NCI-H226 (cell line): ENCODE data around the gene PTK7.
A peak's percentile ranks its signal among the peaks of the same experiment; 100 is the strongest.
"Not testable (repeated sequence)": the region's sequence is repeated elsewhere in the genome, so short reads cannot be mapped to it uniquely, and the experiment has no call there.

Experiments used
- DNase-seq: peaks from one replicate; pipeline ENCODE4 v3.0.0-alpha.2; 2015

Gene PTK7

GRCh38 chr6:43120101-43120763 is 44.1 kb downstream of the PTK7 start:
- DNase-seq = no peak

GRCh38 chr6:43120944-43121913 is 45.1 kb downstream of the PTK7 start:
- peak; percentile 97 for DNase-seq

GRCh38 chr6:43122146-43122545 is 46.0 kb downstream of the PTK7 start:
- no peak for DNase-seq

GRCh38 chr6:43123461-43124314 is 47.6 kb downstream of the PTK7 start:
- DNase-seq = no peak

- DNase-seq = no peak
These were observed 48.4 kb downstream of the PTK7 start for GRCh38 chr6:43124481-43124880.

GRCh38 chr6:43125119-43125518 is 49.0 kb downstream of the PTK7 start:
- no peak for DNase-seq

- no peak for DNase-seq
These were observed 49.4 kb downstream of the PTK7 start for GRCh38 chr6:43125555-43125954.

- no peak for DNase-seq
These were observed 51.1 kb downstream of the PTK7 start for GRCh38 chr6:43127180-43127579.

GRCh38 chr6:43127877-43128276 is 51.8 kb downstream of the PTK7 start:
- no peak for DNase-seq

- DNase-seq = no peak
These were observed 52.8 kb downstream of the PTK7 start for GRCh38 chr6:43128926-43129325.

- DNase-seq = peak; percentile 24
These were observed 53.5 kb downstream of the PTK7 start for GRCh38 chr6:43129434-43130194.

GRCh38 chr6:43130429-43130828 is 54.3 kb downstream of the PTK7 start:
- no peak for DNase-seq

GRCh38 chr6:43131379-43131778 is 55.3 kb downstream of the PTK7 start:
- DNase-seq = not testable (repeated sequence)

- DNase-seq = no peak
These were observed 62.2 kb downstream of the PTK7 start for GRCh38 chr6:43138267-43138666.

- DNase-seq = not testable (repeated sequence)
These were observed 63.9 kb downstream of the PTK7 start for GRCh38 chr6:43139973-43140372.

- no peak for DNase-seq
These were observed 65.5 kb downstream of the PTK7 start for GRCh38 chr6:43141644-43142043.

- no peak for DNase-seq
These were observed 66.0 kb downstream of the PTK7 start for GRCh38 chr6:43142101-43142500.

- DNase-seq = peak; percentile 77
These were observed 67.4 kb downstream of the PTK7 start for GRCh38 chr6:43143235-43144128.

GRCh38 chr6:43144879-43145278 is 68.8 kb downstream of the PTK7 start:
- no peak for DNase-seq

GRCh38 chr6:43146261-43146660 is 70.1 kb downstream of the PTK7 start:
- DNase-seq = no peak
